GM23338 (cell line): ENCODE data around the gene FER. TPM values are rescaled to one million over a fixed set of nuclear protein-coding genes. Genes with fewer than 3 reads are reported as not detected.

Experiments used
- ATAC-seq: fragments of 200-7000 bp; cut with Tn5 transposase; 3 replicates; pipeline ENCODE4 v1.9.1; 2020
- DNase-seq: peaks from one replicate; pipeline ENCODE4 v3.0.0-alpha.2; 2015; ENCODE audit warnings: low spot score
- H2AFZ ChIP-seq: fragments of 200-600 bp; sonication (generic); 2 replicates; pipeline ENCODE4 v1.8.0; 2016; ENCODE audit warnings: antibody characterized with exemption, mild to moderate bottlenecking, moderate library complexity
- H3F3A ChIP-seq: fragments of 200-600 bp; sonication (generic); replicated peaks from 2 replicates; pipeline ENCODE4 v1.8.0; 2017; ENCODE audit warnings: antibody characterized with exemption, mixed run types, low read depth
- H3K27ac ChIP-seq: fragments of 200-600 bp; sonication (generic); 2 replicates; pipeline ENCODE4 v1.6.1; 2016; ENCODE audit warnings: low read depth
- H3K27me3 ChIP-seq: fragments of 200-600 bp; sonication (generic); 2 replicates; pipeline ENCODE4 v1.8.0; 2016; ENCODE audit warnings: mild to moderate bottlenecking, mixed run types, moderate library complexity; ENCODE audit not compliant: insufficient read depth
- H3K36me3 ChIP-seq: fragments of 200-600 bp; sonication (generic); 2 replicates; pipeline ENCODE4 v1.8.0; 2016; ENCODE audit warnings: mild to moderate bottlenecking; ENCODE audit not compliant: insufficient read depth
- H3K4me1 ChIP-seq: fragments of 200-600 bp; sonication (generic); 2 replicates; pipeline ENCODE4 v1.8.0; 2016; ENCODE audit warnings: mild to moderate bottlenecking, moderate library complexity; ENCODE audit not compliant: insufficient read depth
- H3K4me2 ChIP-seq: fragments of 200-600 bp; sonication (generic); 2 replicates; pipeline ENCODE4 v1.7.1; 2017; ENCODE audit warnings: mixed run types
- H3K4me3 ChIP-seq: fragments of 200-600 bp; sonication (generic); 2 replicates; pipeline ENCODE4 v1.6.1; 2016; ENCODE audit warnings: mixed run types
- H3K79me2 ChIP-seq: fragments of 200-600 bp; sonication (generic); replicated peaks from 2 replicates; pipeline ENCODE4 v1.8.0; 2017; ENCODE audit warnings: mild to moderate bottlenecking; ENCODE audit not compliant: insufficient read depth
- H3K9me2 ChIP-seq: fragments of 200-600 bp; sonication (generic); 2 replicates; pipeline ENCODE4 v1.8.0; 2017; ENCODE audit not compliant: insufficient read depth
- H4K20me1 ChIP-seq: fragments of 200-600 bp; sonication (generic); replicated peaks from 2 replicates; pipeline ENCODE4 v1.8.0; 2017; ENCODE audit warnings: mild to moderate bottlenecking; ENCODE audit not compliant: insufficient read depth
- H3K27ac Mint-ChIP-seq: 2 replicates; pipeline ENCODE4 v1.8.0; 2020; ENCODE audit warnings: inconsistent platforms, mild to moderate bottlenecking, moderate library complexity, mixed read lengths
- H3K27me3 Mint-ChIP-seq: 3 replicates; pipeline ENCODE4 v1.8.0; 2022; ENCODE audit warnings: low read depth, mild to moderate bottlenecking, moderate library complexity, mixed read lengths, inconsistent platforms; ENCODE audit not compliant: insufficient read depth, poor library complexity
- H3K36me3 Mint-ChIP-seq: 3 replicates; pipeline ENCODE4 v1.8.0; 2021; ENCODE audit warnings: low read depth, mild to moderate bottlenecking, inconsistent platforms, moderate library complexity, mixed read lengths
- H3K4me1 Mint-ChIP-seq: 3 replicates; pipeline ENCODE4 v1.8.0; 2020; ENCODE audit warnings: mild to moderate bottlenecking, inconsistent platforms, mixed read lengths
- H3K4me3 Mint-ChIP-seq: 3 replicates; pipeline ENCODE4 v1.8.0; 2021; ENCODE audit warnings: moderate library complexity, mild to moderate bottlenecking, inconsistent platforms, mixed read lengths
- H3K9me3 Mint-ChIP-seq: 3 replicates; pipeline ENCODE4 v1.8.0; 2020; ENCODE audit warnings: moderate library complexity, mild to moderate bottlenecking, inconsistent platforms, mixed read lengths
- CREB1 ChIP-seq: fragments of 250-450 bp; sonication (Bioruptor Pico); IDR thresholded peaks from 2 replicates; pipeline ENCODE4 v1.5.0; 2020; ENCODE audit warnings: low read depth, mild to moderate bottlenecking, moderate library complexity
- EZH2 ChIP-seq: fragments of 200-600 bp; sonication (generic); IDR thresholded peaks from one replicate; pipeline ENCODE4 v1.8.0; 2017; ENCODE audit warnings: antibody characterized with exemption, mild to moderate bottlenecking, low read depth; ENCODE audit not compliant: unreplicated experiment
- EZH2phosphoT487 ChIP-seq: fragments of 200-600 bp; sonication (generic); IDR thresholded peaks from one replicate; pipeline ENCODE4 v1.8.1; 2018; ENCODE audit warnings: antibody characterized with exemption; ENCODE audit not compliant: unreplicated experiment
- JUNB ChIP-seq: IDR thresholded peaks from one replicate; pipeline ENCODE4 v1.6.1; 2016; ENCODE audit warnings: antibody characterized with exemption; ENCODE audit not compliant: unreplicated experiment
- NANOG ChIP-seq: IDR thresholded peaks from 2 replicates; pipeline ENCODE4 v1.6.1; 2016; ENCODE audit warnings: antibody characterized with exemption, borderline replicate concordance
- POLR2AphosphoS5 ChIP-seq: IDR thresholded peaks from 2 replicates; pipeline ENCODE4 v1.6.1; 2016; ENCODE audit warnings: antibody characterized with exemption, low read depth
- STAT1 ChIP-seq: IDR thresholded peaks from one replicate; pipeline ENCODE4 v1.6.1; 2016; ENCODE audit warnings: antibody characterized with exemption; ENCODE audit not compliant: unreplicated experiment
- ZNF114 ChIP-seq: fragments of 250-450 bp; sonication (Bioruptor Pico); IDR thresholded peaks from 2 replicates; pipeline ENCODE4 v1.5.0; 2020; ENCODE audit warnings: mild to moderate bottlenecking, moderate library complexity
- ZNF331 ChIP-seq: fragments of 250-450 bp; sonication (Bioruptor Pico); IDR thresholded peaks from 2 replicates; pipeline ENCODE4 v1.5.0; 2020; ENCODE audit warnings: low read depth, mild to moderate bottlenecking, moderate library complexity
- polyA plus RNA-seq: library from polyadenylated mRNA; unstranded; fragments of >200 nt; fragmentation: Nextera tagmentation; extraction: Ambion mirVana; gene quantifications from 2 replicates; pipeline ENCODE4 v1.2.1, GENCODE V29; 2016
- total RNA-seq: library from RNA; depleted of rRNA; stranded (reverse); fragments of >200 nt; shearing (Covaris generic); gene quantifications from 2 replicates; pipeline ENCODE4 v1.2.3, GENCODE V29; 2014
- TF ChIP-seq, protein P1 (sequence below): IDR thresholded peaks from one replicate; pipeline ENCODE4 v1.6.1; 2018; ENCODE audit warnings: antibody characterized with exemption; ENCODE audit not compliant: unreplicated experiment
- TF ChIP-seq, protein P2 (sequence below): fragments of 250-450 bp; sonication (Bioruptor Pico); IDR thresholded peaks from 2 replicates; pipeline ENCODE4 v1.5.0; 2020; ENCODE audit warnings: mild to moderate bottlenecking, moderate library complexity
- TF ChIP-seq, protein P3 (sequence below): IDR thresholded peaks from 2 replicates; pipeline ENCODE4 v1.6.1; 2016; ENCODE audit warnings: antibody characterized with exemption
- TF ChIP-seq, protein P4 (sequence below), 2 experiments: fragments of 200-600 bp in 1 of 2; sonication (generic) in 1 of 2; conservative IDR thresholded peaks; 2 replicates each; pipeline versions ENCODE4 v1.5.1 to v1.6.1; 2016 to 2017; ENCODE audit warnings: antibody characterized with exemption in 2 of 2, low read depth in 2 of 2, mild to moderate bottlenecking in 2 of 2, moderate library complexity in 1 of 2

The FER gene
- total and polyA plus RNA-seq, 2 experiments from 2014 or later = 17.4 to 34.8 TPM

DNA sequence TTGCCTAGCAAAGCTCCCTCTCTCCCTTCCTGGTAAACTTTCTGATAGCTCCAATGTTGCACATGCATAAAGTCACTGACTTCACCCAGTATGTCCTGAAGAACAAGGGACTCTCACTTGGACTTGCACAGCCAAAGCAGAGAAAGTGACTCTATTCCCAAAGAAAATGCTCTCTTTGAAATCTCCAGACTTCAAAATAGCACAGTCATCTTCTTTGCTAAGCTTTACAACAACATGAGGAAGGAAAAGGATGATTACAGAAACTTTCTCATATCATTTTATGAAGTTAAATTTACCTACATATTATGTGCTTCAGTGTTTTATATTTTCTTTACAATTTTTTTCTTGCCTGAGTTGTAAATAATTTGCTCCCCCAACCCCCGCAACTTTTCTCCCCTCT lies 397.4 kb downstream of the FER start:
- no peaks in the 10 kb centered on the region for H3K27me3 ChIP-seq
- no peaks in the 10 kb centered on the region for H3K36me3 Mint-ChIP-seq
- DNase-seq = no peak
- no peak overlapping the region for H2AFZ ChIP-seq
- no peak overlapping the region for H3K4me3 Mint-ChIP-seq
- H3K4me3 ChIP-seq = no peak overlapping the region
- TF ChIP-seq, protein P1, sequence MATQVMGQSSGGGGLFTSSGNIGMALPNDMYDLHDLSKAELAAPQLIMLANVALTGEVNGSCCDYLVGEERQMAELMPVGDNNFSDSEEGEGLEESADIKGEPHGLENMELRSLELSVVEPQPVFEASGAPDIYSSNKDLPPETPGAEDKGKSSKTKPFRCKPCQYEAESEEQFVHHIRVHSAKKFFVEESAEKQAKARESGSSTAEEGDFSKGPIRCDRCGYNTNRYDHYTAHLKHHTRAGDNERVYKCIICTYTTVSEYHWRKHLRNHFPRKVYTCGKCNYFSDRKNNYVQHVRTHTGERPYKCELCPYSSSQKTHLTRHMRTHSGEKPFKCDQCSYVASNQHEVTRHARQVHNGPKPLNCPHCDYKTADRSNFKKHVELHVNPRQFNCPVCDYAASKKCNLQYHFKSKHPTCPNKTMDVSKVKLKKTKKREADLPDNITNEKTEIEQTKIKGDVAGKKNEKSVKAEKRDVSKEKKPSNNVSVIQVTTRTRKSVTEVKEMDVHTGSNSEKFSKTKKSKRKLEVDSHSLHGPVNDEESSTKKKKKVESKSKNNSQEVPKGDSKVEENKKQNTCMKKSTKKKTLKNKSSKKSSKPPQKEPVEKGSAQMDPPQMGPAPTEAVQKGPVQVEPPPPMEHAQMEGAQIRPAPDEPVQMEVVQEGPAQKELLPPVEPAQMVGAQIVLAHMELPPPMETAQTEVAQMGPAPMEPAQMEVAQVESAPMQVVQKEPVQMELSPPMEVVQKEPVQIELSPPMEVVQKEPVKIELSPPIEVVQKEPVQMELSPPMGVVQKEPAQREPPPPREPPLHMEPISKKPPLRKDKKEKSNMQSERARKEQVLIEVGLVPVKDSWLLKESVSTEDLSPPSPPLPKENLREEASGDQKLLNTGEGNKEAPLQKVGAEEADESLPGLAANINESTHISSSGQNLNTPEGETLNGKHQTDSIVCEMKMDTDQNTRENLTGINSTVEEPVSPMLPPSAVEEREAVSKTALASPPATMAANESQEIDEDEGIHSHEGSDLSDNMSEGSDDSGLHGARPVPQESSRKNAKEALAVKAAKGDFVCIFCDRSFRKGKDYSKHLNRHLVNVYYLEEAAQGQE = no peak
- TF ChIP-seq, protein P2, sequence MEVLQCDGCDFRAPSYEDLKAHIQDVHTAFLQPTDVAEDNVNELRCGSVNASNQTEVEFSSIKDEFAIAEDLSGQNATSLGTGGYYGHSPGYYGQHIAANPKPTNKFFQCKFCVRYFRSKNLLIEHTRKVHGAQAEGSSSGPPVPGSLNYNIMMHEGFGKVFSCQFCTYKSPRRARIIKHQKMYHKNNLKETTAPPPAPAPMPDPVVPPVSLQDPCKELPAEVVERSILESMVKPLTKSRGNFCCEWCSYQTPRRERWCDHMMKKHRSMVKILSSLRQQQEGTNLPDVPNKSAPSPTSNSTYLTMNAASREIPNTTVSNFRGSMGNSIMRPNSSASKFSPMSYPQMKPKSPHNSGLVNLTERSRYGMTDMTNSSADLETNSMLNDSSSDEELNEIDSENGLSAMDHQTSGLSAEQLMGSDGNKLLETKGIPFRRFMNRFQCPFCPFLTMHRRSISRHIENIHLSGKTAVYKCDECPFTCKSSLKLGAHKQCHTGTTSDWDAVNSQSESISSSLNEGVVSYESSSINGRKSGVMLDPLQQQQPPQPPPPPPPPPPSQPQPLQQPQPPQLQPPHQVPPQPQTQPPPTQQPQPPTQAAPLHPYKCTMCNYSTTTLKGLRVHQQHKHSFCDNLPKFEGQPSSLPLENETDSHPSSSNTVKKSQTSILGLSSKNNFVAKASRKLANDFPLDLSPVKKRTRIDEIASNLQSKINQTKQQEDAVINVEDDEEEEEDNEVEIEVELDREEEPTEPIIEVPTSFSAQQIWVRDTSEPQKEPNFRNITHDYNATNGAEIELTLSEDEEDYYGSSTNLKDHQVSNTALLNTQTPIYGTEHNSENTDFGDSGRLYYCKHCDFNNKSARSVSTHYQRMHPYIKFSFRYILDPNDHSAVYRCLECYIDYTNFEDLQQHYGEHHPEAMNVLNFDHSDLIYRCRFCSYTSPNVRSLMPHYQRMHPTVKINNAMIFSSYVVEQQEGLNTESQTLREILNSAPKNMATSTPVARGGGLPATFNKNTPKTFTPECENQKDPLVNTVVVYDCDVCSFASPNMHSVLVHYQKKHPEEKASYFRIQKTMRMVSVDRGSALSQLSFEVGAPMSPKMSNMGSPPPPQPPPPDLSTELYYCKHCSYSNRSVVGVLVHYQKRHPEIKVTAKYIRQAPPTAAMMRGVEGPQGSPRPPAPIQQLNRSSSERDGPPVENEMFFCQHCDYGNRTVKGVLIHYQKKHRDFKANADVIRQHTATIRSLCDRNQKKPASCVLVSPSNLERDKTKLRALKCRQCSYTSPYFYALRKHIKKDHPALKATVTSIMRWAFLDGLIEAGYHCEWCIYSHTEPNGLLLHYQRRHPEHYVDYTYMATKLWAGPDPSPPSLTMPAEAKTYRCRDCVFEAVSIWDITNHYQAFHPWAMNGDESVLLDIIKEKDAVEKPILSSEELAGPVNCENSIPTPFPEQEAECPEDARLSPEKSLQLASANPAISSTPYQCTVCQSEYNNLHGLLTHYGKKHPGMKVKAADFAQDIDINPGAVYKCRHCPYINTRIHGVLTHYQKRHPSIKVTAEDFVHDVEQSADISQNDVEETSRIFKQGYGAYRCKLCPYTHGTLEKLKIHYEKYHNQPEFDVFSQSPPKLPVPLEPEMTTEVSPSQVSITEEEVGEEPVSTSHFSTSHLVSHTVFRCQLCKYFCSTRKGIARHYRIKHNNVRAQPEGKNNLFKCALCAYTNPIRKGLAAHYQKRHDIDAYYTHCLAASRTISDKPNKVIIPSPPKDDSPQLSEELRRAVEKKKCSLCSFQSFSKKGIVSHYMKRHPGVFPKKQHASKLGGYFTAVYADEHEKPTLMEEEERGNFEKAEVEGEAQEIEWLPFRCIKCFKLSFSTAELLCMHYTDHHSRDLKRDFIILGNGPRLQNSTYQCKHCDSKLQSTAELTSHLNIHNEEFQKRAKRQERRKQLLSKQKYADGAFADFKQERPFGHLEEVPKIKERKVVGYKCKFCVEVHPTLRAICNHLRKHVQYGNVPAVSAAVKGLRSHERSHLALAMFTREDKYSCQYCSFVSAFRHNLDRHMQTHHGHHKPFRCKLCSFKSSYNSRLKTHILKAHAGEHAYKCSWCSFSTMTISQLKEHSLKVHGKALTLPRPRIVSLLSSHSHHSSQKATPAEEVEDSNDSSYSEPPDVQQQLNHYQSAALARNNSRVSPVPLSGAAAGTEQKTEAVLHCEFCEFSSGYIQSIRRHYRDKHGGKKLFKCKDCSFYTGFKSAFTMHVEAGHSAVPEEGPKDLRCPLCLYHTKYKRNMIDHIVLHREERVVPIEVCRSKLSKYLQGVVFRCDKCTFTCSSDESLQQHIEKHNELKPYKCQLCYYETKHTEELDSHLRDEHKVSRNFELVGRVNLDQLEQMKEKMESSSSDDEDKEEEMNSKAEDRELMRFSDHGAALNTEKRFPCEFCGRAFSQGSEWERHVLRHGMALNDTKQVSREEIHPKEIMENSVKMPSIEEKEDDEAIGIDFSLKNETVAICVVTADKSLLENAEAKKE (CRISPR knock-in tag) = no peak
- TF ChIP-seq, protein P3, sequence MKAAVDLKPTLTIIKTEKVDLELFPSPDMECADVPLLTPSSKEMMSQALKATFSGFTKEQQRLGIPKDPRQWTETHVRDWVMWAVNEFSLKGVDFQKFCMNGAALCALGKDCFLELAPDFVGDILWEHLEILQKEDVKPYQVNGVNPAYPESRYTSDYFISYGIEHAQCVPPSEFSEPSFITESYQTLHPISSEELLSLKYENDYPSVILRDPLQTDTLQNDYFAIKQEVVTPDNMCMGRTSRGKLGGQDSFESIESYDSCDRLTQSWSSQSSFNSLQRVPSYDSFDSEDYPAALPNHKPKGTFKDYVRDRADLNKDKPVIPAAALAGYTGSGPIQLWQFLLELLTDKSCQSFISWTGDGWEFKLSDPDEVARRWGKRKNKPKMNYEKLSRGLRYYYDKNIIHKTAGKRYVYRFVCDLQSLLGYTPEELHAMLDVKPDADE = no peak
- no peak for TF ChIP-seq STAT1
- no peak for TF ChIP-seq ZNF114 (CRISPR knock-in tag)
- TF ChIP-seq CREB1 (CRISPR knock-in tag) = no peak
- no peak for TF ChIP-seq POLR2AphosphoS5
- TF ChIP-seq NANOG = no peak
- TF ChIP-seq, protein P4, sequence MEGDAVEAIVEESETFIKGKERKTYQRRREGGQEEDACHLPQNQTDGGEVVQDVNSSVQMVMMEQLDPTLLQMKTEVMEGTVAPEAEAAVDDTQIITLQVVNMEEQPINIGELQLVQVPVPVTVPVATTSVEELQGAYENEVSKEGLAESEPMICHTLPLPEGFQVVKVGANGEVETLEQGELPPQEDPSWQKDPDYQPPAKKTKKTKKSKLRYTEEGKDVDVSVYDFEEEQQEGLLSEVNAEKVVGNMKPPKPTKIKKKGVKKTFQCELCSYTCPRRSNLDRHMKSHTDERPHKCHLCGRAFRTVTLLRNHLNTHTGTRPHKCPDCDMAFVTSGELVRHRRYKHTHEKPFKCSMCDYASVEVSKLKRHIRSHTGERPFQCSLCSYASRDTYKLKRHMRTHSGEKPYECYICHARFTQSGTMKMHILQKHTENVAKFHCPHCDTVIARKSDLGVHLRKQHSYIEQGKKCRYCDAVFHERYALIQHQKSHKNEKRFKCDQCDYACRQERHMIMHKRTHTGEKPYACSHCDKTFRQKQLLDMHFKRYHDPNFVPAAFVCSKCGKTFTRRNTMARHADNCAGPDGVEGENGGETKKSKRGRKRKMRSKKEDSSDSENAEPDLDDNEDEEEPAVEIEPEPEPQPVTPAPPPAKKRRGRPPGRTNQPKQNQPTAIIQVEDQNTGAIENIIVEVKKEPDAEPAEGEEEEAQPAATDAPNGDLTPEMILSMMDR (conservative IDR thresholded peaks at IDR 0.05; ENCODE audit: low read depth in 2 of 2) = no peak
- TF ChIP-seq ZNF331 = no peak
- TF ChIP-seq JUNB = no peak
- TF ChIP-seq EZH2 = no peak
- TF ChIP-seq EZH2phosphoT487 = no peak
- H3K9me2 ChIP-seq = no peaks in the 10 kb centered on the region
- H4K20me1 ChIP-seq = no peaks in the 10 kb centered on the region
- H3K4me1 ChIP-seq = no peaks in the 10 kb centered on the region
- no peaks in the 10 kb centered on the region for H3K36me3 ChIP-seq
- H3K27me3 Mint-ChIP-seq = no peaks in the 10 kb centered on the region
- no peaks in the 10 kb centered on the region for H3K79me2 ChIP-seq
- H3K4me2 ChIP-seq = no peak overlapping the region
- no peak for ATAC-seq
- no peaks in the 10 kb centered on the region for H3F3A ChIP-seq
- no peaks in the 10 kb centered on the region for H3K9me3 Mint-ChIP-seq
- 0 out of 2 replicates have a peak overlapping the region, but pooled peaks have one; percentile 4 for H3K27ac Mint-ChIP-seq
- peaks cover 6% of the 10 kb centered on the region for H3K4me1 Mint-ChIP-seq
- no peak overlapping the region for H3K27ac ChIP-seq
